HepG2 (cell line): Measurements from ENCODE around the gene TSKU. TPM values are rescaled to one million over a fixed set of nuclear protein-coding genes. Genes with fewer than 3 reads are reported as not detected.

Source experiments
- ATAD3A ChIP-seq: sonication (generic); formaldehyde crosslinking; IDR thresholded peaks from 2 replicates; pipeline ENCODE4 v1.4.0; 2020; ENCODE audit warnings: missing genetic modification reagents
- ATM ChIP-seq: fragments of 450-650 bp; IDR thresholded peaks from 2 replicates; pipeline ENCODE4 v1.7.1; 2017; ENCODE audit warnings: mild to moderate bottlenecking, borderline replicate concordance
- ELF1 ChIP-seq: sonication (generic); formaldehyde crosslinking; IDR thresholded peaks from 2 replicates; pipeline ENCODE4 v1.4.0; 2020; ENCODE audit warnings: missing genetic modification reagents
- GATAD1 ChIP-seq: IDR thresholded peaks from 2 replicates; pipeline ENCODE4 v1.6.1; 2016; ENCODE audit warnings: missing genetic modification reagents, missing compliant biosample characterization
- HDAC1 ChIP-seq: sonication (generic); formaldehyde crosslinking; IDR thresholded peaks from 2 replicates; pipeline ENCODE4 v1.5.1; 2020; ENCODE audit warnings: mild to moderate bottlenecking, missing genetic modification reagents
- MIER3 ChIP-seq: IDR thresholded peaks from 2 replicates; pipeline ENCODE4 v1.6.1; 2016; ENCODE audit warnings: missing compliant biosample characterization, borderline replicate concordance
- MNT ChIP-seq: fragments of 450-650 bp; IDR thresholded peaks from 2 replicates; pipeline ENCODE4 v1.6.1; 2016
- MTF1 ChIP-seq: sonication (generic); formaldehyde crosslinking; IDR thresholded peaks from 2 replicates; pipeline ENCODE4 v1.5.0; 2020; ENCODE audit warnings: missing genetic modification reagents
- PAXIP1 ChIP-seq: sonication (generic); formaldehyde crosslinking; conservative IDR thresholded peaks from 2 replicates; pipeline ENCODE4 v1.4.0; 2020; ENCODE audit warnings: mild to moderate bottlenecking, missing genetic modification reagents, moderate library complexity
- POLR2G ChIP-seq: fragments of 200-400 bp; formaldehyde crosslinking; IDR thresholded peaks from 2 replicates; pipeline ENCODE4 v1.6.1; 2018; ENCODE audit warnings: mild to moderate bottlenecking, low read depth, low read length, moderate library complexity
- RXRA ChIP-seq: sonication (generic); formaldehyde crosslinking; IDR thresholded peaks from 2 replicates; pipeline ENCODE4 v1.5.1; 2020; ENCODE audit warnings: missing genetic modification reagents
- SALL2 ChIP-seq: sonication (generic); formaldehyde crosslinking; IDR thresholded peaks from 2 replicates; pipeline ENCODE4 v1.8.1; 2023; ENCODE audit warnings: mild to moderate bottlenecking, missing genetic modification reagents, inconsistent platforms
- SATB2 ChIP-seq: sonication (generic); formaldehyde crosslinking; IDR thresholded peaks from 2 replicates; pipeline ENCODE4 v1.5.0; 2020; ENCODE audit warnings: missing genetic modification reagents
- SMAD1 ChIP-seq: sonication (generic); formaldehyde crosslinking; IDR thresholded peaks from 2 replicates; pipeline ENCODE4 v1.4.0; 2020; ENCODE audit warnings: missing genetic modification reagents, low read depth, mild to moderate bottlenecking, borderline replicate concordance
- ZNF296 ChIP-seq: sonication (generic); formaldehyde crosslinking; conservative IDR thresholded peaks from 2 replicates; pipeline ENCODE4 v1.5.0; 2020; ENCODE audit warnings: mild to moderate bottlenecking, missing genetic modification reagents
- ZNF564 ChIP-seq: sonication (generic); formaldehyde crosslinking; IDR thresholded peaks from 2 replicates; pipeline ENCODE4 v1.8.1; 2023; ENCODE audit warnings: mild to moderate bottlenecking, missing genetic modification reagents
- ZNF761 ChIP-seq: sonication (generic); formaldehyde crosslinking; conservative IDR thresholded peaks from 2 replicates; pipeline ENCODE4 v1.4.0; 2020; ENCODE audit warnings: mild to moderate bottlenecking, missing genetic modification reagents
- polyA plus RNA-seq, 8 experiments: library from polyadenylated mRNA; depleted of rRNA in 3 of 8; stranded (reverse) in 7 of 8; unstranded in 1 of 8; fragments of >200 nt; fragmentation: Illumina TruSeq in 4 of 8; extraction: Trizol in 4 of 8; gene quantifications; 2 replicates each; pipeline versions ENCODE4 v1.2.1 to v1.2.3, GENCODE V29; 2011 to 2016; ENCODE audit warnings: low read depth in 4 of 8, missing spikeins in 1 of 8, mixed read lengths in 1 of 8; ENCODE audit not compliant: insufficient read depth in 1 of 8
- total RNA-seq, 5 experiments: library from RNA; depleted of rRNA; stranded (reverse); fragments of >200 nt; fragmentation: Illumina TruSeq; extraction: Trizol; gene quantifications; 2 replicates each; pipeline ENCODE4 v1.2.3, GENCODE V29; 2016; ENCODE audit warnings: low read depth in 1 of 5
- TF ChIP-seq, protein P1 (sequence below), 2 experiments: sonication (generic) in 1 of 2; formaldehyde crosslinking in 1 of 2; IDR thresholded peaks; 2 replicates each; pipeline versions ENCODE4 v1.4.0 to v1.6.1; 2018 to 2020; ENCODE audit warnings: missing genetic modification reagents in 2 of 2, borderline replicate concordance in 1 of 2, low read depth in 1 of 2, mild to moderate bottlenecking in 1 of 2, missing biosample characterization in 1 of 2
- TF ChIP-seq, protein P2 (sequence below): IDR thresholded peaks from 2 replicates; pipeline ENCODE4 v1.6.1; 2016; ENCODE audit warnings: control low read depth

The TSKU gene
- total and polyA plus RNA-seq, 2 of the 13 experiments (the other 11 are each of a cell fraction or from before 2014, with no cell fraction given): 20.3 to 21.4 TPM

DNA sequence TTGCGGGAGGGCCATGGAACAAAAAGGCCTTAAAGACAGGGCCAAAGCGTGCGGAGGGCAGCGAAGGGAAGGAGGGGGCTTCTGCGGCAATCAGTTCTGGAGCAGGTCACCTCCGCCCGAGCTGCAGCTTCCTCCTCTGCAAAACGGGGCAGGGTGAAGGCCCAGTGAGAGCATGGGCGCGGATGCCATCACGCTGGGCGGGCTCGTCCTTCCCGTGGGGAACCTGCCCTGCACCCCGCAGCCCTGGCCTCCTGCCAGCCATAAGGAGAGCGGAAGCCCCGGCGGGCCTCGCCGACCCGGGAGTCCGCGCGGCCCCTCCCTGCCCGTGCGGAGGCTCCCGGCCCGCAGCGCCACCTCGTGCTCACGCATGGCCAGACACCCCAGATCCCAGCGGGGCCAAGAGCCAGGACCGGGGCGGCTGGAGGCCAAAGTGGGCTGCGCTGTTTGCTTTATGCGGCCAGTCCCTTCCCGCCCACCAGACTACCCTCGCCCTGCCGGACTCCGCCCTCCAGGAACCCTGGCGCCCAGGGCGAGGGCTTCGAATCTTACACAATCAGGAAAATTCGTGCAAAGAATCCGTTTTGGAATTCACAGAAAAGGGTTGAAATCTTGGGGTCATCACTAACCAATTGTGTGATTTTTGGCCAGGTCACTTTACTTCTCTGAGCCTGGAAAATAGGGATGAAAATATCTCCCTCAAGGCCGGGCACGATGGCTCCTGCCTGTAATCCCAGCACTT, 16.1 kb downstream of the TSKU start (continued):
- TF ChIP-seq PAXIP1 (CRISPR knock-in tag) (0 out of 2 replicates have a peak, but pooled peaks have one; percentile 35), RXRA (CRISPR knock-in tag) (peak; percentile 70; the same call in 1 of the 2 replicates), ZNF296 (CRISPR knock-in tag) (no peak), ELF1 (CRISPR knock-in tag) (peak; percentile 25; the same call in 1 of the 2 replicates), HDAC1 (CRISPR knock-in tag) (peak; percentile 75), POLR2G (peak; percentile 27), ZNF564 (CRISPR knock-in tag) (no peak), ZNF761 (CRISPR knock-in tag) (peak; percentile 77; the same call in 1 of the 2 replicates), ATAD3A (CRISPR knock-in tag) (no peak), MTF1 (CRISPR knock-in tag) (no peak), MNT (no peak), SALL2 (peak; percentile 75; the same call in 1 of the 2 replicates), SMAD1 (CRISPR knock-in tag) (peak; percentile 57; the same call in 1 of the 2 replicates), SATB2 (CRISPR knock-in tag) (no peak), ATM (no peak), GATAD1 (CRISPR knock-in tag) (peak; percentile 63; the same call in 1 of the 2 replicates), MIER3 (CRISPR knock-in tag) (peak; percentile 46; the same call in 1 of the 2 replicates)
- TF ChIP-seq, protein P1, sequence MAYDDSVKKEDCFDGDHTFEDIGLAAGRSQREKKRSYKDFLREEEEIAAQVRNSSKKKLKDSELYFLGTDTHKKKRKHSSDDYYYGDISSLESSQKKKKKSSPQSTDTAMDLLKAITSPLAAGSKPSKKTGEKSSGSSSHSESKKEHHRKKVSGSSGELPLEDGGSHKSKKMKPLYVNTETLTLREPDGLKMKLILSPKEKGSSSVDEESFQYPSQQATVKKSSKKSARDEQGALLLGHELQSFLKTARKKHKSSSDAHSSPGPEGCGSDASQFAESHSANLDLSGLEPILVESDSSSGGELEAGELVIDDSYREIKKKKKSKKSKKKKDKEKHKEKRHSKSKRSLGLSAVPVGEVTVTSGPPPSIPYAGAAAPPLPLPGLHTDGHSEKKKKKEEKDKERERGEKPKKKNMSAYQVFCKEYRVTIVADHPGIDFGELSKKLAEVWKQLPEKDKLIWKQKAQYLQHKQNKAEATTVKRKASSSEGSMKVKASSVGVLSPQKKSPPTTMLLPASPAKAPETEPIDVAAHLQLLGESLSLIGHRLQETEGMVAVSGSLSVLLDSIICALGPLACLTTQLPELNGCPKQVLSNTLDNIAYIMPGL (CRISPR knock-in tag; IDR thresholded peaks at IDR 0.05; ENCODE audit: borderline replicate concordance in 1 of 2, low read depth in 1 of 2): peak; percentile 74 to 78; a peak in 3 of 4 replicates
- TF ChIP-seq, protein P2, sequence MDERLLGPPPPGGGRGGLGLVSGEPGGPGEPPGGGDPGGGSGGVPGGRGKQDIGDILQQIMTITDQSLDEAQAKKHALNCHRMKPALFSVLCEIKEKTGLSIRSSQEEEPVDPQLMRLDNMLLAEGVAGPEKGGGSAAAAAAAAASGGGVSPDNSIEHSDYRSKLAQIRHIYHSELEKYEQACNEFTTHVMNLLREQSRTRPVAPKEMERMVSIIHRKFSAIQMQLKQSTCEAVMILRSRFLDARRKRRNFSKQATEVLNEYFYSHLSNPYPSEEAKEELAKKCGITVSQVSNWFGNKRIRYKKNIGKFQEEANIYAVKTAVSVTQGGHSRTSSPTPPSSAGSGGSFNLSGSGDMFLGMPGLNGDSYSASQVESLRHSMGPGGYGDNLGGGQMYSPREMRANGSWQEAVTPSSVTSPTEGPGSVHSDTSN (CRISPR knock-in tag): no peak
